ENCODE data around the gene TTC7B.

GRCh38 chr14:90844321-90844720, 28.1 kb upstream of the TTC7B start:
- TF ChIP-seq, protein P1, sequence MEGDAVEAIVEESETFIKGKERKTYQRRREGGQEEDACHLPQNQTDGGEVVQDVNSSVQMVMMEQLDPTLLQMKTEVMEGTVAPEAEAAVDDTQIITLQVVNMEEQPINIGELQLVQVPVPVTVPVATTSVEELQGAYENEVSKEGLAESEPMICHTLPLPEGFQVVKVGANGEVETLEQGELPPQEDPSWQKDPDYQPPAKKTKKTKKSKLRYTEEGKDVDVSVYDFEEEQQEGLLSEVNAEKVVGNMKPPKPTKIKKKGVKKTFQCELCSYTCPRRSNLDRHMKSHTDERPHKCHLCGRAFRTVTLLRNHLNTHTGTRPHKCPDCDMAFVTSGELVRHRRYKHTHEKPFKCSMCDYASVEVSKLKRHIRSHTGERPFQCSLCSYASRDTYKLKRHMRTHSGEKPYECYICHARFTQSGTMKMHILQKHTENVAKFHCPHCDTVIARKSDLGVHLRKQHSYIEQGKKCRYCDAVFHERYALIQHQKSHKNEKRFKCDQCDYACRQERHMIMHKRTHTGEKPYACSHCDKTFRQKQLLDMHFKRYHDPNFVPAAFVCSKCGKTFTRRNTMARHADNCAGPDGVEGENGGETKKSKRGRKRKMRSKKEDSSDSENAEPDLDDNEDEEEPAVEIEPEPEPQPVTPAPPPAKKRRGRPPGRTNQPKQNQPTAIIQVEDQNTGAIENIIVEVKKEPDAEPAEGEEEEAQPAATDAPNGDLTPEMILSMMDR (IDR thresholded peaks at IDR 0.05; ENCODE audit: insufficient read depth, low read length), result no peak
- TF ChIP-seq REST (IDR thresholded peaks at IDR 0.05; ENCODE audit: insufficient replicate concordance, low read depth), result no peak

Data from HL-60 (cell line).